Osteocyte (in vitro differentiated cells): Measurements from ENCODE around the gene KRTAP9-6. TPM values are rescaled to one million over a fixed set of nuclear protein-coding genes. Genes with fewer than 3 reads are reported as not detected.
"Not testable (repeated sequence)": the region's sequence is repeated elsewhere in the genome, so short reads cannot be mapped to it uniquely, and the experiment has no call there.

Experiments used
- DNase-seq: peaks from one replicate; pipeline ENCODE4 v3.0.0; 2021; ENCODE audit warnings: mixed read lengths; ENCODE audit not compliant: unreplicated experiment; ENCODE audit errors: extremely low spot score
- H3K27ac Mint-ChIP-seq: one replicate; pipeline ENCODE4 v1.8.0; 2021; ENCODE audit warnings: mild to moderate bottlenecking, mixed read lengths; ENCODE audit not compliant: unreplicated experiment
- H3K27me3 Mint-ChIP-seq: one replicate; pipeline ENCODE4 v1.8.0; 2021; ENCODE audit warnings: mixed read lengths; ENCODE audit not compliant: unreplicated experiment
- H3K36me3 Mint-ChIP-seq: one replicate; pipeline ENCODE4 v1.8.0; 2021; ENCODE audit warnings: mixed read lengths; ENCODE audit not compliant: unreplicated experiment
- H3K4me1 Mint-ChIP-seq: one replicate; pipeline ENCODE4 v1.8.0; 2021; ENCODE audit warnings: mixed read lengths; ENCODE audit not compliant: unreplicated experiment
- H3K4me3 Mint-ChIP-seq: one replicate; pipeline ENCODE4 v1.8.0; 2021; ENCODE audit warnings: mild to moderate bottlenecking, moderate library complexity, mixed read lengths; ENCODE audit not compliant: unreplicated experiment
- H3K9me3 Mint-ChIP-seq: one replicate; pipeline ENCODE4 v1.8.0; 2021; ENCODE audit warnings: mixed read lengths; ENCODE audit not compliant: unreplicated experiment
- long read RNA-seq: library from polyadenylated mRNA; unstranded; transcript quantifications from one replicate; pipeline ENCODE4 v2.0.0, GENCODE V29; 2021
- total RNA-seq: library from RNA; stranded (reverse); gene quantifications from 2 replicates; pipeline ENCODE4 v1.2.1, GENCODE V29; 2021
- TF ChIP-seq, protein P1 (sequence below): fragments of 200-600 bp; sonication (generic); IDR thresholded peaks from 2 replicates; pipeline ENCODE4 v1.5.0; 2021; ENCODE audit warnings: antibody characterized with exemption, mild to moderate bottlenecking, moderate library complexity

KRTAP9-6 gene, protein sequence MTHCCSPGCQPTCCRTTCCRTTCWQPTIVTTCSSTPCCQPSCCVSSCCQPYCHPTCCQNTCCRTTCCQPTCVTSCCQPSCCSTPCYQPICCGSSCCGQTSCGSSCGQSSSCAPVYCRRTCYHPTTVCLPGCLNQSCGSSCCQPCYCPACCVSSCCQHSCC
- total RNA-seq, result not detected in 2 replicates
- long read RNA-seq, result 0 reads

DNA sequence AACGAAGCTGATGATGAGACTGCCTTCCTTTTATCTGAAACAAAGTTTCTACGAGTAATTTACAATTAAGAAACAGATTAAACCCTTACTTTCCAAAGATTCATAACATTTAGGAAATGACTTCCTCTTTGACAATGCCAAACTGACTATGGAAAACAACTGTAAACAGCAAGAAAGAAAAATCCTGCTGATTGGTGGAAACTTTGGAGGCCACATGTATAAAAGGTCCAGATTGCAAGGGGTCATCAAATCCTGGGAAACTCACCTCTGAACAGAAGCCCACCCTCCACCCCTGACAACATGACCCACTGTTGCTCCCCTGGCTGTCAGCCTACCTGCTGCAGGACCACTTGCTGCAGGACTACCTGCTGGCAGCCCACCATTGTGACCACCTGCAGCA lies at the start of gene KRTAP9-6:
Gene KRTAP9-6 (plus strand): TSS at position 301 of the 400 bp plus-strand sequence. CDS start 0 bp downstream, at position 301.
- TF ChIP-seq, protein P1, sequence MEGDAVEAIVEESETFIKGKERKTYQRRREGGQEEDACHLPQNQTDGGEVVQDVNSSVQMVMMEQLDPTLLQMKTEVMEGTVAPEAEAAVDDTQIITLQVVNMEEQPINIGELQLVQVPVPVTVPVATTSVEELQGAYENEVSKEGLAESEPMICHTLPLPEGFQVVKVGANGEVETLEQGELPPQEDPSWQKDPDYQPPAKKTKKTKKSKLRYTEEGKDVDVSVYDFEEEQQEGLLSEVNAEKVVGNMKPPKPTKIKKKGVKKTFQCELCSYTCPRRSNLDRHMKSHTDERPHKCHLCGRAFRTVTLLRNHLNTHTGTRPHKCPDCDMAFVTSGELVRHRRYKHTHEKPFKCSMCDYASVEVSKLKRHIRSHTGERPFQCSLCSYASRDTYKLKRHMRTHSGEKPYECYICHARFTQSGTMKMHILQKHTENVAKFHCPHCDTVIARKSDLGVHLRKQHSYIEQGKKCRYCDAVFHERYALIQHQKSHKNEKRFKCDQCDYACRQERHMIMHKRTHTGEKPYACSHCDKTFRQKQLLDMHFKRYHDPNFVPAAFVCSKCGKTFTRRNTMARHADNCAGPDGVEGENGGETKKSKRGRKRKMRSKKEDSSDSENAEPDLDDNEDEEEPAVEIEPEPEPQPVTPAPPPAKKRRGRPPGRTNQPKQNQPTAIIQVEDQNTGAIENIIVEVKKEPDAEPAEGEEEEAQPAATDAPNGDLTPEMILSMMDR, result no peak
- no peaks in the 10 kb centered on the region for H3K27me3 Mint-ChIP-seq
- no peaks in the 10 kb centered on the region for H3K9me3 Mint-ChIP-seq
- H3K4me1 Mint-ChIP-seq, result no peaks in the 10 kb centered on the region
- no peak for DNase-seq
- no peaks in the 10 kb centered on the region for H3K36me3 Mint-ChIP-seq
- no peak within 1 kb of the TSS for H3K4me3 Mint-ChIP-seq
- H3K27ac Mint-ChIP-seq, result no peak within 1 kb of the TSS

DNA sequence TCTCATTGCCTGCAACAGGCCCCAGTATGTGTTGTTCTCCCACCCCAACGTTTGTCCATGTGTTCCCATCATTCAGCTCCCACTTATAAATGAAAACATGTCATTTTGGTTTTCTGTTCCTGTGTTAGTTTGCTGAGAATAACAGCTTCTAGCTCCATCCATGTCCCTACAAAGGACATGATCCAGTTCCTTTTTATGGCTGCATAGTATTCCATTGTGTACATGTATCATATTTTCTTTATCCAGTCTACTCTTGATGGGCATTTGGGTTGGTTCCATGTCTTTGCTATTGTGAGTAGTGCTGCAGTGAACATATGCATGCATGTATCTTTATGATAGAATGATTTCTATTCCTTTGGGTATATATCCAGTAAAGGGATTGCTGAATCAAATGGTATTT lies 49.5 kb upstream of the KRTAP9-6 start:
- Mint-ChIP-seq H3K27ac (no peak overlapping the region), H3K36me3 (peaks cover 8% of the 10 kb centered on the region), H3K27me3 (peaks cover 13% of the 10 kb centered on the region), H3K4me1 (peaks cover 3% of the 10 kb centered on the region), H3K9me3 (peaks cover 7% of the 10 kb centered on the region), H3K4me3 (no peak overlapping the region)
- TF ChIP-seq, protein P1, result no peak
- DNase-seq, result no peak

DNA sequence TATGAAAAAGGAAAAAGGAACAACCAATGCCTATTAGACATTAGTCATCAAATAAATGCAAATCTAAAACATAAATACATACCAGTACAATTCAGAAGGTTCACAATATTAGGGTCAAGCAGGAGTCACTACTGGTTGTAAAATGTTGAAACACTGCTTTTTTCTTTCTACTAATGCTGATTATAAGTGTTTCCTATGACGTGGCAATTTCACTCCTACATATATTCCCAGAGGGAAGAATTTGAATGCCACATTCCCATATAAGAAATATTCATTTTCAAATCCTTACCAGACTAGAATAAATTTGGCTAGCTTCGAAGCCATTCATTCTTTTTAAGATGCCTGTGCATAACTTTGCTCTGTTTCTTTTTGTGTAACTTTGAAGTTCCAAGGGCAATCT lies 41.4 kb upstream of the KRTAP9-6 start:
- Mint-ChIP-seq H3K4me3 (no peak overlapping the region), H3K27me3 (peaks cover 8% of the 10 kb centered on the region), H3K27ac (no peak overlapping the region), H3K9me3 (peaks cover 15% of the 10 kb centered on the region), H3K36me3 (peaks cover 8% of the 10 kb centered on the region), H3K4me1 (no peaks in the 10 kb centered on the region)
- no peak for DNase-seq
- TF ChIP-seq, protein P1, result no peak

DNA sequence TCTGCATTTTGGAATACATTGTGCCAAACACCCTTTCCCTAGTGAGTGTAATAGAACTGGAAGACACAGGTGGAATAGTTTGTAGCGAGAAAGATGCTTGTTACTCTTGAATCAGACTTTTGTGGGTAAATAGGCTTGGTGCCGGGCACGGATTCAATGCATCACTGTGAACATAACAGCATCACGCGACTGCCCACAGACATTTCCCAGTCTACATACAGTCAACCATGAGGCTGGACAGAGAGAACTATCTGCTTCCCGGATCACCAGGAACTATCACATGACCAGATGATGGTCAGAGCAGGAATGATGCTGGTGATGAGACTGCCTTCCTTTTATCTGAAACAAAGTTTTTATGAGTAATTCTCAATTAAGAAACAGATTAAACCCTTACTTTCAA lies 39.1 kb upstream of the KRTAP9-6 start:
- Mint-ChIP-seq H3K27me3 (peaks cover 5% of the 10 kb centered on the region), H3K36me3 (no peaks in the 10 kb centered on the region), H3K9me3 (peaks cover 5% of the 10 kb centered on the region), H3K27ac (no peak overlapping the region), H3K4me3 (no peak overlapping the region), H3K4me1 (no peaks in the 10 kb centered on the region)
- DNase-seq, result no peak
- TF ChIP-seq, protein P1, result no peak

DNA sequence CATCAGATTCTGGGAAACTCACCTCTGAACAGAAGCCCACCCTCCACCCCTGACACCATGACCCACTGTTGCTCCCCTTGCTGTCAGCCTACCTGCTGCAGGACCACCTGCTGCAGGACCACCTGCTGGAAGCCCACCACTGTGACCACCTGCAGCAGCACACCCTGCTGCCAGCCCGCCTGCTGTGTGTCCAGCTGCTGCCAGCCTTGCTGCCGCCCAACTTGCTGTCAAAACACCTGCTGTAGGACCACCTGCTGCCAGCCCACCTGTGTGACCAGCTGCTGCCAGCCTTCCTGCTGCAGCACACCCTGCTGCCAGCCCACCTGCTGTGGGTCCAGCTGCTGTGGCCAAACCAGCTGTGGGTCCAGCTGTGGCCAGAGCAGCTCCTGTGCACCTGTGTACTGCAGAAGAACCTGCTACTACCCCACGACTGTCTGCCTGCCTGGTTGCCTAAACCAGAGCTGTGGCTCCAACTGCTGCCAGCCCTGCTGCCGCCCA lies 38.5 kb upstream of the KRTAP9-6 start, which contains the start of gene KRTAP9-2:
Gene KRTAP9-2 (plus strand): TSS at position 51 of the 498 bp plus-strand sequence. CDS start 7 bp downstream, at position 58.
- H3K9me3 Mint-ChIP-seq, H3K4me1 Mint-ChIP-seq, DNase-seq, H3K27me3 Mint-ChIP-seq, H3K36me3 Mint-ChIP-seq, H3K4me3 Mint-ChIP-seq, H3K27ac Mint-ChIP-seq: not testable (repeated sequence)
